ENCODE measurements around the gene TTC7B. TPM values are rescaled to one million over a fixed set of nuclear protein-coding genes. Genes with fewer than 3 reads are reported as not detected.

Gene TTC7B
- total RNA-seq, 4 donors from 2014 or later, result 31.0 to 49.7 (median 45.1) TPM

- TF ChIP-seq CTCF (IDR thresholded peaks at IDR 0.05; ENCODE audit: low read depth), result no peak
These were observed 253.6 kb downstream of the TTC7B start for GRCh38 chr14:90562652-90563051.

- TF ChIP-seq CTCF (IDR thresholded peaks at IDR 0.05; ENCODE audit: low read depth), result no peak
These were observed 254.3 kb downstream of the TTC7B start for GRCh38 chr14:90561920-90562319.

- TF ChIP-seq CTCF (IDR thresholded peaks at IDR 0.05; ENCODE audit: low read depth), result no peak
These were observed 255.2 kb downstream of the TTC7B start for GRCh38 chr14:90560991-90561390.

- no peak for TF ChIP-seq CTCF (IDR thresholded peaks at IDR 0.05; ENCODE audit: low read depth)
These were observed 255.7 kb downstream of the TTC7B start for GRCh38 chr14:90560558-90560957.

GRCh38 chr14:90559811-90560492, 256.3 kb downstream of the TTC7B start:
- TF ChIP-seq CTCF (IDR thresholded peaks at IDR 0.05; ENCODE audit: low read depth), result no peak

- TF ChIP-seq CTCF (IDR thresholded peaks at IDR 0.05; ENCODE audit: low read depth), result no peak
These were observed 257.1 kb downstream of the TTC7B start for GRCh38 chr14:90558983-90559590.

GRCh38 chr14:90558041-90558982, 257.9 kb downstream of the TTC7B start:
- no peak for TF ChIP-seq CTCF (IDR thresholded peaks at IDR 0.05; ENCODE audit: low read depth)

Measured in subcutaneous adipose tissue (tissue), 4 donors.